Stomach (tissue), 4 donors: ENCODE data around the gene RSPH3.

Experiments used
- CTCF ChIP-seq, 7 experiments: fragments of 450-650 bp in 4 of 7; fragments of 200-600 bp in 3 of 7; sonication (generic) in 3 of 7; IDR thresholded peaks; one replicate each; pipeline ENCODE4 v1.5.1; 2016 to 2019; ENCODE audit warnings: antibody characterized with exemption in 7 of 7, control low read depth in 2 of 7, mild to moderate bottlenecking in 1 of 7
- EP300 ChIP-seq: sonication (generic); formaldehyde crosslinking; IDR thresholded peaks from one replicate; pipeline ENCODE4 v1.6.1; 2017; ENCODE audit warnings: antibody characterized with exemption
- POLR2A ChIP-seq, 4 donors: fragments of 450-650 bp; IDR thresholded peaks; one replicate each; pipeline ENCODE4 v1.6.1; 2016; ENCODE audit warnings: antibody characterized with exemption in 4 of 4, control low read depth in 2 of 4, mild to moderate bottlenecking in 1 of 4, moderate library complexity in 1 of 4
- POLR2AphosphoS5 ChIP-seq, 3 donors: sonication (generic); formaldehyde crosslinking; IDR thresholded peaks; one replicate each; pipeline ENCODE4 v1.6.1; 2016; ENCODE audit warnings: antibody characterized with exemption in 3 of 3

- TF ChIP-seq POLR2A (IDR thresholded peaks at IDR 0.05) (no peak), CTCF (IDR thresholded peaks at IDR 0.05) (no peak), POLR2AphosphoS5 (IDR thresholded peaks at IDR 0.05) (no peak), EP300 (no peak)
These were observed 36.8 kb downstream of the RSPH3 start for GRCh38 chr6:158963020-158963808.
